HepG2 (cell line): ENCODE results near the gene NPBWR2. TPM values are rescaled to one million over a fixed set of nuclear protein-coding genes. Genes with fewer than 3 reads are reported as not detected.
A peak's percentile ranks its signal among the peaks of the same experiment; 100 is the strongest.

Source experiments
- DNMT3B ChIP-seq: conservative IDR thresholded peaks from 2 replicates; pipeline ENCODE4 v1.6.1; 2016; ENCODE audit warnings: missing biosample characterization, control low read depth
- FOXA1 ChIP-seq, 2 experiments: fragments of 450-650 bp in 1 of 2; sonication (generic) in 1 of 2; formaldehyde crosslinking in 1 of 2; IDR thresholded peaks; 2 replicates each; pipeline versions ENCODE4 v1.4.0 to v1.6.1; 2016 to 2020; ENCODE audit warnings: missing genetic modification reagents in 1 of 2
- FOXA3 ChIP-seq: IDR thresholded peaks from 2 replicates; pipeline ENCODE4 v1.6.1; 2016; ENCODE audit warnings: missing genetic modification reagents, missing compliant biosample characterization
- GABPB1 ChIP-seq: IDR thresholded peaks from 2 replicates; pipeline ENCODE4 v1.6.1; 2016; ENCODE audit warnings: mild to moderate bottlenecking, missing genetic modification reagents, moderate library complexity, missing compliant biosample characterization
- HDAC2 ChIP-seq: sonication (generic); formaldehyde crosslinking; IDR thresholded peaks from 2 replicates; pipeline ENCODE4 v1.4.0; 2020; ENCODE audit warnings: missing genetic modification reagents
- LCORL ChIP-seq, 2 experiments: fragments of 450-650 bp in 1 of 2; sonication (generic) in 1 of 2; formaldehyde crosslinking in 1 of 2; IDR thresholded peaks; 2 replicates each; pipeline versions ENCODE4 v1.5.0 to v1.6.1; 2017 to 2020; ENCODE audit warnings: antibody characterized with exemption in 1 of 2, missing genetic modification reagents in 1 of 2
- MIER2 ChIP-seq: IDR thresholded peaks from 2 replicates; pipeline ENCODE4 v1.6.1; 2016; ENCODE audit warnings: missing biosample characterization, missing genetic modification reagents
- PPARG ChIP-seq: conservative IDR thresholded peaks from 2 replicates; pipeline ENCODE4 v1.6.1; 2016; ENCODE audit warnings: missing biosample characterization, missing genetic modification reagents
- RARA ChIP-seq: IDR thresholded peaks from 2 replicates; pipeline ENCODE4 v1.6.1; 2016; ENCODE audit warnings: missing genetic modification reagents, missing compliant biosample characterization
- THAP11 ChIP-seq: IDR thresholded peaks from 2 replicates; pipeline ENCODE4 v1.6.1; 2016; ENCODE audit warnings: missing biosample characterization, missing genetic modification reagents
- ZBTB7B ChIP-seq: sonication (generic); formaldehyde crosslinking; IDR thresholded peaks from 2 replicates; pipeline ENCODE4 v1.4.0; 2020; ENCODE audit warnings: missing genetic modification reagents
- ZNF235 ChIP-seq: sonication (generic); formaldehyde crosslinking; IDR thresholded peaks from 2 replicates; pipeline ENCODE4 v1.8.1; 2023; ENCODE audit warnings: mild to moderate bottlenecking, missing genetic modification reagents, borderline replicate concordance
- ZNF263 ChIP-seq: sonication (generic); formaldehyde crosslinking; IDR thresholded peaks from 2 replicates; pipeline ENCODE4 v1.4.0; 2020; ENCODE audit warnings: missing genetic modification reagents
- ZNF33A ChIP-seq: sonication (generic); formaldehyde crosslinking; IDR thresholded peaks from 2 replicates; pipeline ENCODE4 v1.5.1; 2020; ENCODE audit warnings: missing genetic modification reagents, mild to moderate bottlenecking, moderate library complexity, borderline replicate concordance
- ZNF362 ChIP-seq: sonication (generic); formaldehyde crosslinking; IDR thresholded peaks from 2 replicates; pipeline ENCODE4 v1.4.0; 2020; ENCODE audit warnings: missing genetic modification reagents, mild to moderate bottlenecking, borderline replicate concordance
- ZNF564 ChIP-seq: sonication (generic); formaldehyde crosslinking; IDR thresholded peaks from 2 replicates; pipeline ENCODE4 v1.8.1; 2023; ENCODE audit warnings: mild to moderate bottlenecking, missing genetic modification reagents
- ZNF577 ChIP-seq: sonication (generic); formaldehyde crosslinking; IDR thresholded peaks from 2 replicates; pipeline ENCODE4 v1.4.0; 2020; ENCODE audit warnings: mild to moderate bottlenecking, low read depth, missing genetic modification reagents, borderline replicate concordance
- ZXDC ChIP-seq: sonication (generic); formaldehyde crosslinking; IDR thresholded peaks from 2 replicates; pipeline ENCODE4 v1.5.0; 2020; ENCODE audit warnings: mild to moderate bottlenecking, missing genetic modification reagents
- polyA plus RNA-seq, 8 experiments: library from polyadenylated mRNA; depleted of rRNA in 3 of 8; stranded (reverse) in 7 of 8; unstranded in 1 of 8; fragments of >200 nt; fragmentation: Illumina TruSeq in 4 of 8; extraction: Trizol in 4 of 8; gene quantifications; 2 replicates each; pipeline versions ENCODE4 v1.2.1 to v1.2.3, GENCODE V29; 2011 to 2016; ENCODE audit warnings: low read depth in 4 of 8, missing spikeins in 1 of 8, mixed read lengths in 1 of 8; ENCODE audit not compliant: insufficient read depth in 1 of 8
- total RNA-seq, 5 experiments: library from RNA; depleted of rRNA; stranded (reverse); fragments of >200 nt; fragmentation: Illumina TruSeq; extraction: Trizol; gene quantifications; 2 replicates each; pipeline ENCODE4 v1.2.3, GENCODE V29; 2016; ENCODE audit warnings: low read depth in 1 of 5
- TF ChIP-seq, protein P1 (sequence below): sonication (generic); formaldehyde crosslinking; IDR thresholded peaks from 2 replicates; pipeline ENCODE4 v1.4.0; 2020; ENCODE audit warnings: missing genetic modification reagents
- TF ChIP-seq, protein P2 (sequence below): sonication (generic); formaldehyde crosslinking; IDR thresholded peaks from 2 replicates; pipeline ENCODE4 v1.4.0; 2020; ENCODE audit warnings: missing genetic modification reagents, borderline replicate concordance
- TF ChIP-seq, protein P3 (sequence below): sonication (generic); formaldehyde crosslinking; IDR thresholded peaks from 2 replicates; pipeline ENCODE4 v1.4.0; 2020; ENCODE audit warnings: missing genetic modification reagents

NPBWR2 gene
- total and polyA plus RNA-seq, 2 of the 13 experiments (the other 11 are each of a cell fraction or from before 2014, with no cell fraction given): not detected

- TF ChIP-seq, protein P1, sequence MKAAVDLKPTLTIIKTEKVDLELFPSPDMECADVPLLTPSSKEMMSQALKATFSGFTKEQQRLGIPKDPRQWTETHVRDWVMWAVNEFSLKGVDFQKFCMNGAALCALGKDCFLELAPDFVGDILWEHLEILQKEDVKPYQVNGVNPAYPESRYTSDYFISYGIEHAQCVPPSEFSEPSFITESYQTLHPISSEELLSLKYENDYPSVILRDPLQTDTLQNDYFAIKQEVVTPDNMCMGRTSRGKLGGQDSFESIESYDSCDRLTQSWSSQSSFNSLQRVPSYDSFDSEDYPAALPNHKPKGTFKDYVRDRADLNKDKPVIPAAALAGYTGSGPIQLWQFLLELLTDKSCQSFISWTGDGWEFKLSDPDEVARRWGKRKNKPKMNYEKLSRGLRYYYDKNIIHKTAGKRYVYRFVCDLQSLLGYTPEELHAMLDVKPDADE (CRISPR knock-in tag): no peak
- TF ChIP-seq MIER2: 0 out of 2 replicates have a peak, but pooled peaks have one; percentile 32
- TF ChIP-seq, protein P2, sequence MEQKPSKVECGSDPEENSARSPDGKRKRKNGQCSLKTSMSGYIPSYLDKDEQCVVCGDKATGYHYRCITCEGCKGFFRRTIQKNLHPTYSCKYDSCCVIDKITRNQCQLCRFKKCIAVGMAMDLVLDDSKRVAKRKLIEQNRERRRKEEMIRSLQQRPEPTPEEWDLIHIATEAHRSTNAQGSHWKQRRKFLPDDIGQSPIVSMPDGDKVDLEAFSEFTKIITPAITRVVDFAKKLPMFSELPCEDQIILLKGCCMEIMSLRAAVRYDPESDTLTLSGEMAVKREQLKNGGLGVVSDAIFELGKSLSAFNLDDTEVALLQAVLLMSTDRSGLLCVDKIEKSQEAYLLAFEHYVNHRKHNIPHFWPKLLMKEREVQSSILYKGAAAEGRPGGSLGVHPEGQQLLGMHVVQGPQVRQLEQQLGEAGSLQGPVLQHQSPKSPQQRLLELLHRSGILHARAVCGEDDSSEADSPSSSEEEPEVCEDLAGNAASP (CRISPR knock-in tag): peak; percentile 80; the same call in 1 of the 2 replicates
- no peak for TF ChIP-seq ZNF235 (CRISPR knock-in tag)
- no peak for TF ChIP-seq ZNF33A (CRISPR knock-in tag)
- TF ChIP-seq GABPB1 (CRISPR knock-in tag): no peak; the same call in 1 of the 2 replicates
- TF ChIP-seq LCORL (IDR thresholded peaks at IDR 0.05): no peak
- TF ChIP-seq LCORL (CRISPR knock-in tag; IDR thresholded peaks at IDR 0.05): 0 out of 2 replicates have a peak, but pooled peaks have one; percentile 38
- TF ChIP-seq FOXA3 (CRISPR knock-in tag): peak; percentile 69
- TF ChIP-seq FOXA1 (IDR thresholded peaks at IDR 0.05): no peak
- TF ChIP-seq FOXA1 (CRISPR knock-in tag; IDR thresholded peaks at IDR 0.05): peak; percentile 61
- no peak for TF ChIP-seq ZNF362 (CRISPR knock-in tag)
- no peak for TF ChIP-seq ZNF263 (CRISPR knock-in tag)
- TF ChIP-seq ZNF577 (CRISPR knock-in tag): no peak
- TF ChIP-seq ZXDC: no peak
- TF ChIP-seq RARA (CRISPR knock-in tag): peak; percentile 95
- peak; percentile 52; the same call in 1 of the 2 replicates for TF ChIP-seq THAP11 (CRISPR knock-in tag)
- TF ChIP-seq, protein P3, sequence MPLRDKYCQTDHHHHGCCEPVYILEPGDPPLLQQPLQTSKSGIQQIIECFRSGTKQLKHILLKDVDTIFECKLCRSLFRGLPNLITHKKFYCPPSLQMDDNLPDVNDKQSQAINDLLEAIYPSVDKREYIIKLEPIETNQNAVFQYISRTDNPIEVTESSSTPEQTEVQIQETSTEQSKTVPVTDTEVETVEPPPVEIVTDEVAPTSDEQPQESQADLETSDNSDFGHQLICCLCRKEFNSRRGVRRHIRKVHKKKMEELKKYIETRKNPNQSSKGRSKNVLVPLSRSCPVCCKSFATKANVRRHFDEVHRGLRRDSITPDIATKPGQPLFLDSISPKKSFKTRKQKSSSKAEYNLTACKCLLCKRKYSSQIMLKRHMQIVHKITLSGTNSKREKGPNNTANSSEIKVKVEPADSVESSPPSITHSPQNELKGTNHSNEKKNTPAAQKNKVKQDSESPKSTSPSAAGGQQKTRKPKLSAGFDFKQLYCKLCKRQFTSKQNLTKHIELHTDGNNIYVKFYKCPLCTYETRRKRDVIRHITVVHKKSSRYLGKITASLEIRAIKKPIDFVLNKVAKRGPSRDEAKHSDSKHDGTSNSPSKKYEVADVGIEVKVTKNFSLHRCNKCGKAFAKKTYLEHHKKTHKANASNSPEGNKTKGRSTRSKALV (CRISPR knock-in tag): peak; percentile 53; the same call in 1 of the 2 replicates
- 0 out of 2 replicates have a peak, but pooled peaks have one; percentile 54 for TF ChIP-seq PPARG
- TF ChIP-seq HDAC2 (CRISPR knock-in tag): 0 out of 2 replicates have a peak, but pooled peaks have one; percentile 39
- TF ChIP-seq ZBTB7B (CRISPR knock-in tag): no peak
- TF ChIP-seq DNMT3B (CRISPR knock-in tag): no peak
- 0 out of 2 replicates have a peak, but pooled peaks have one; percentile 26 for TF ChIP-seq ZNF564 (CRISPR knock-in tag)
Measured at GRCh38 chr20:64082126-64082731, 25.1 kb downstream of the NPBWR2 start (continued).
